ENCODE results near the gene IL3RA.
"Not testable (repeated sequence)": the region's sequence is repeated elsewhere in the genome, so short reads cannot be mapped to it uniquely, and the experiment has no call there.

Gene IL3RA

GRCh38 chrX:1334854-1335253 lies 1.7 kb upstream of the IL3RA start:
- DNase-seq (ENCODE audit: extremely low read depth, low read depth) = no peak
- TF ChIP-seq CTCF (IDR thresholded peaks at IDR 0.05; ENCODE audit: low read depth, low read length) = no peak

- no peak for TF ChIP-seq CTCF (IDR thresholded peaks at IDR 0.05; ENCODE audit: low read depth, low read length)
- DNase-seq (ENCODE audit: extremely low read depth, low read depth) = no peak
These were observed 579 bp downstream of the IL3RA start for GRCh38 chrX:1336948-1337779.

- no peak for DNase-seq (ENCODE audit: extremely low read depth, low read depth)
- TF ChIP-seq CTCF (IDR thresholded peaks at IDR 0.05; ENCODE audit: low read depth, low read length) = no peak
These were observed 5.1 kb downstream of the IL3RA start for GRCh38 chrX:1341545-1342184.

GRCh38 chrX:1349606-1350005 lies 13.0 kb downstream of the IL3RA start:
- not testable (repeated sequence) for DNase-seq (ENCODE audit: extremely low read depth, low read depth)

- TF ChIP-seq CTCF (IDR thresholded peaks at IDR 0.05; ENCODE audit: low read depth, low read length) = no peak
- no peak for DNase-seq (ENCODE audit: extremely low read depth, low read depth)
These were observed 15.6 kb downstream of the IL3RA start for GRCh38 chrX:1351981-1352714.

GRCh38 chrX:1354036-1355019 lies 17.7 kb downstream of the IL3RA start:
- DNase-seq (ENCODE audit: extremely low read depth, low read depth) = no peak
- no peak for TF ChIP-seq CTCF (IDR thresholded peaks at IDR 0.05; ENCODE audit: low read depth, low read length)
